ENCODE results near the gene PCDHGB3.

GRCh38 chr5:141389153-141390042, 19.4 kb downstream of the PCDHGB3 start:
- no peak for TF ChIP-seq CTCF (conservative IDR thresholded peaks at IDR 0.05 in 1 of 2, IDR thresholded peaks at IDR 0.05 in 1 of 2; ENCODE audit: extremely low read depth in 1 of 2, insufficient read depth in 1 of 2, low read depth in 1 of 2, low read length in 2 of 2)
- TF ChIP-seq EZH2 (IDR thresholded peaks at IDR 0.05; ENCODE audit: borderline replicate concordance, low read length), result no peak
